KMS-11 (cell line): ENCODE measurements around the gene IL1R2.

ENCODE experiments used
- H2AFZ ChIP-seq: fragments of 200-600 bp; sonication (generic); 2 replicates; pipeline ENCODE4 v1.6.1; 2016; ENCODE audit warnings: antibody characterized with exemption, mixed run types, low read depth
- H3K27ac ChIP-seq: fragments of 200-600 bp; sonication (generic); 2 replicates; pipeline ENCODE4 v1.6.1; 2016; ENCODE audit warnings: mild to moderate bottlenecking, mixed run types
- H3K27me3 ChIP-seq: fragments of 200-600 bp; sonication (generic); 2 replicates; pipeline ENCODE4 v1.6.1; 2017; ENCODE audit warnings: mild to moderate bottlenecking, low read depth, mixed run types, moderate library complexity; ENCODE audit not compliant: insufficient read depth
- H3K36me3 ChIP-seq: fragments of 200-600 bp; sonication (generic); 2 replicates; pipeline ENCODE4 v1.6.1; 2017; ENCODE audit warnings: mild to moderate bottlenecking, mixed run types; ENCODE audit not compliant: insufficient read depth
- H3K4me1 ChIP-seq: fragments of 200-600 bp; sonication (generic); 2 replicates; pipeline ENCODE4 v1.6.1; 2016; ENCODE audit warnings: mild to moderate bottlenecking, low read depth, mixed run types; ENCODE audit not compliant: poor library complexity, severe bottlenecking
- H3K4me2 ChIP-seq: fragments of 200-600 bp; sonication (generic); 2 replicates; pipeline ENCODE4 v1.7.0; 2016; ENCODE audit warnings: mild to moderate bottlenecking, mixed run types
- H3K4me3 ChIP-seq: fragments of 200-600 bp; sonication (generic); IDR thresholded peaks from 2 replicates; pipeline ENCODE4 v1.6.1; 2017; ENCODE audit warnings: low read depth, low read length, mixed read lengths; ENCODE audit not compliant: insufficient read depth
- H3K79me2 ChIP-seq: fragments of 200-600 bp; sonication (generic); 2 replicates; pipeline ENCODE4 v1.6.1; 2016; ENCODE audit warnings: low read depth, mixed run types; ENCODE audit not compliant: insufficient read depth
- H3K9ac ChIP-seq: fragments of 200-600 bp; sonication (generic); 2 replicates; pipeline ENCODE4 v1.6.1; 2016; ENCODE audit warnings: mild to moderate bottlenecking, mixed run types
- H4K20me1 ChIP-seq: fragments of 200-600 bp; sonication (generic); 2 replicates; pipeline ENCODE4 v1.6.1; 2016; ENCODE audit warnings: mild to moderate bottlenecking, mixed run types; ENCODE audit not compliant: insufficient read depth
- TF ChIP-seq, protein P1 (sequence below): fragments of 200-600 bp; sonication (generic); conservative IDR thresholded peaks from 2 replicates; pipeline ENCODE4 v1.6.1; 2017; ENCODE audit warnings: low read depth, mild to moderate bottlenecking, antibody characterized with exemption, low read length, moderate library complexity, mixed read lengths

The IL1R2 gene

GRCh38 chr2:102003696-102004095 is 11.9 kb downstream of the IL1R2 start:
- Histone ChIP-seq H3K4me3 (no peak overlapping the region), H3K9ac (no peak overlapping the region), H3K27ac (no peak overlapping the region), H2AFZ (no peak overlapping the region), H3K27me3 (no peaks in the 10 kb centered on the region), H3K36me3 (no peaks in the 10 kb centered on the region), H3K4me1 (no peaks in the 10 kb centered on the region), H3K79me2 (no peaks in the 10 kb centered on the region), H4K20me1 (no peaks in the 10 kb centered on the region), H3K4me2 (no peak overlapping the region)
- TF ChIP-seq, protein P1, sequence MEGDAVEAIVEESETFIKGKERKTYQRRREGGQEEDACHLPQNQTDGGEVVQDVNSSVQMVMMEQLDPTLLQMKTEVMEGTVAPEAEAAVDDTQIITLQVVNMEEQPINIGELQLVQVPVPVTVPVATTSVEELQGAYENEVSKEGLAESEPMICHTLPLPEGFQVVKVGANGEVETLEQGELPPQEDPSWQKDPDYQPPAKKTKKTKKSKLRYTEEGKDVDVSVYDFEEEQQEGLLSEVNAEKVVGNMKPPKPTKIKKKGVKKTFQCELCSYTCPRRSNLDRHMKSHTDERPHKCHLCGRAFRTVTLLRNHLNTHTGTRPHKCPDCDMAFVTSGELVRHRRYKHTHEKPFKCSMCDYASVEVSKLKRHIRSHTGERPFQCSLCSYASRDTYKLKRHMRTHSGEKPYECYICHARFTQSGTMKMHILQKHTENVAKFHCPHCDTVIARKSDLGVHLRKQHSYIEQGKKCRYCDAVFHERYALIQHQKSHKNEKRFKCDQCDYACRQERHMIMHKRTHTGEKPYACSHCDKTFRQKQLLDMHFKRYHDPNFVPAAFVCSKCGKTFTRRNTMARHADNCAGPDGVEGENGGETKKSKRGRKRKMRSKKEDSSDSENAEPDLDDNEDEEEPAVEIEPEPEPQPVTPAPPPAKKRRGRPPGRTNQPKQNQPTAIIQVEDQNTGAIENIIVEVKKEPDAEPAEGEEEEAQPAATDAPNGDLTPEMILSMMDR: no peak

DNA sequence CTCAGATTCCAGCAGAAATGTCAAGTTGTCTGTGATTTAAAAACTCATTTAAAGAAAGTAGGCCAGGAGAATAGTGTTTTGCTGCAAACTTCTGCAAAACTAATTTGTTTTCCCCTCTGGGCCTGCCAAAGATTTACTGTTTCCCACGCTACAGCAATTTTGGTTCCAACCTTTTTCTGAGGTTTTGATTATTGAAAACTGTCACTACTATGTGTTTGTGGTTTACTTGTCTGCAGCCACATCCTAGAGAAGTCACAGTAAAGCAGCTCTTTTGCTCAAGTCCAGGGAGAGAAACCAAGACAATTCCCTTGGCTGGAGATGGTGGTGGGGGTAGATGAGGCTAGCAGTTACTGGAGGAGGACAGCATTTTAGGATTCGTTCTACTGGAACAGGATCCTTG is 12.8 kb downstream of the IL1R2 start:
- TF ChIP-seq, protein P1: no peak

DNA sequence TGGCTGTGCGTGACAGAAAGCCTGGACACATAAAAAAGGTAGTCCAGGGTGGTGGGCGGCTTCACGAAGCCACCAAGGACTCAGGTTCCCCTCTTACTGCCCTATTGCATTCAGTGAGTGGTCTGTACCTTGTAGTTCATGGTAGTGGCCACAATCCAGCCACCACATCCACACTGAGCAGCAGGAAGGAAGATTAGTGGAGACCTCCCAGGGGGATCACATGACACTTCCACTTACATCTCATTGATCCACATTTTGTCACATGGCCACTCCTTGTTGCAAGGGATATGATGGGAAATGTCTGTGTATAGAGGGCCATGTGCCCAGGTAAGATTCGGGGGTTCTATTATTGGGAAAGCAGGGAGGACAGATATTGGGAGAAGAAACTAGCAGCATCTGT is 13.7 kb downstream of the IL1R2 start:
- TF ChIP-seq, protein P1: no peak
- no peaks in the 10 kb centered on the region for H4K20me1 ChIP-seq

More for the DNA sequence above, 12.8 kb downstream of the IL1R2 start:
- Histone ChIP-seq H3K4me2 (no peak overlapping the region), H3K27ac (no peak overlapping the region), H3K36me3 (no peaks in the 10 kb centered on the region), H3K79me2 (no peaks in the 10 kb centered on the region), H3K27me3 (no peaks in the 10 kb centered on the region), H3K9ac (no peak overlapping the region), H4K20me1 (no peaks in the 10 kb centered on the region), H3K4me1 (no peaks in the 10 kb centered on the region), H2AFZ (no peak overlapping the region), H3K4me3 (no peak overlapping the region)

DNA sequence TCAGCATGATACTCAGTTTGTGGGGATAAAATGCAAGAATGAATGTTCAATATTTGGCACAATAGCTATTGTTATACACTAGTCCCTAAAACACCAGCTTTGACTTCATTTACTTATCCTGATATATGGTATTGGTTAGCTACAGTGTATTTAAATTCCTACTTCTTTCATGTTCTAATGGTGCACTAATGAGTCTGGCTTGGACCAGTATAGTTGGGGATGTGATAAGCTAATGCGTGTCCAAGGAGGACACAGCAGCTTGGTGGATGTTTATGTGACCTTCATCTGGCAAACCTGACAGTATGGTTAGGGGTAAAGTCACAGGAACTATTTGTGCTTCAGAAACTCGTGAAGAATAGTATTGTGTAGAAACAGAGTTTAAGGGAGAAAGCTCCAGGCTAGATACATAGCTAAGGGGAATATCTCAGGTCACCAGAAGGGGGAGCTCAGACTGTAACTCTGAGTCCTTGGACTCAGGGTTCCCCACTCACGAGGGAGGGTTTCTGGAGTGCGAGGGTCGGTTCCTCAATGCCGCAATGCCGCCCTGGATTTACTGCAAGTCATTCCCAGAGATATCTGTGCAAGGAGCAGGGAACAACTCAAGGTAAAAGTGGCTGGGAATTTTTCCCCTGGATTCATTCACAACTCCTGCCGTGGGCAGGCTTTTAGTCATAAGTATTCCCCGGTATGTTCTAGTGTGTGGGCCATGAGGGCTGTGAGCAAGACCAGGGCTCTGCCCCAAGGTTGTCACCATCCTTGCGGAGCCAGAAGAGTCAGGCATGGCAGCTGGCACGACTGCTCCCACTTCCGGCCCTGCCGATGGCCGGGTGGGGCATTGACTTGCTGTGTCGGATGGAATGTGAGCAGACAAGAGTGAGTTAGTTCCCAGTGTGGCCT is 14.5 kb downstream of the IL1R2 start:
- Histone ChIP-seq H3K4me3 (no peak overlapping the region), H3K27ac (no peak overlapping the region), H3K27me3 (no peaks in the 10 kb centered on the region), H2AFZ (no peak overlapping the region), H3K79me2 (no peaks in the 10 kb centered on the region), H4K20me1 (no peaks in the 10 kb centered on the region), H3K4me2 (no peak overlapping the region), H3K9ac (no peak overlapping the region), H3K36me3 (no peaks in the 10 kb centered on the region), H3K4me1 (no peaks in the 10 kb centered on the region)
- TF ChIP-seq, protein P1: peak; percentile 56

More for the DNA sequence above, 13.7 kb downstream of the IL1R2 start:
- H3K27ac ChIP-seq: no peak overlapping the region
- H3K27me3 ChIP-seq: no peaks in the 10 kb centered on the region
- no peaks in the 10 kb centered on the region for H3K36me3 ChIP-seq
- no peak overlapping the region for H3K4me2 ChIP-seq
- H3K4me3 ChIP-seq: no peak overlapping the region
- no peaks in the 10 kb centered on the region for H3K4me1 ChIP-seq
- H2AFZ ChIP-seq: no peak overlapping the region
- H3K79me2 ChIP-seq: no peaks in the 10 kb centered on the region
- no peak overlapping the region for H3K9ac ChIP-seq
